HG03521 (cell line): ENCODE results near the gene TAGAP.

Experiments used
- ATAC-seq: cut with Tn5 transposase; IDR thresholded peaks from one replicate; pipeline ENCODE4 v1.9.1; 2021; ENCODE audit warnings: mild to moderate bottlenecking, moderate library complexity; ENCODE audit not compliant: unreplicated experiment

The TAGAP gene, protein sequence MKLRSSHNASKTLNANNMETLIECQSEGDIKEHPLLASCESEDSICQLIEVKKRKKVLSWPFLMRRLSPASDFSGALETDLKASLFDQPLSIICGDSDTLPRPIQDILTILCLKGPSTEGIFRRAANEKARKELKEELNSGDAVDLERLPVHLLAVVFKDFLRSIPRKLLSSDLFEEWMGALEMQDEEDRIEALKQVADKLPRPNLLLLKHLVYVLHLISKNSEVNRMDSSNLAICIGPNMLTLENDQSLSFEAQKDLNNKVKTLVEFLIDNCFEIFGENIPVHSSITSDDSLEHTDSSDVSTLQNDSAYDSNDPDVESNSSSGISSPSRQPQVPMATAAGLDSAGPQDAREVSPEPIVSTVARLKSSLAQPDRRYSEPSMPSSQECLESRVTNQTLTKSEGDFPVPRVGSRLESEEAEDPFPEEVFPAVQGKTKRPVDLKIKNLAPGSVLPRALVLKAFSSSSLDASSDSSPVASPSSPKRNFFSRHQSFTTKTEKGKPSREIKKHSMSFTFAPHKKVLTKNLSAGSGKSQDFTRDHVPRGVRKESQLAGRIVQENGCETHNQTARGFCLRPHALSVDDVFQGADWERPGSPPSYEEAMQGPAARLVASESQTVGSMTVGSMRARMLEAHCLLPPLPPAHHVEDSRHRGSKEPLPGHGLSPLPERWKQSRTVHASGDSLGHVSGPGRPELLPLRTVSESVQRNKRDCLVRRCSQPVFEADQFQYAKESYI

DNA sequence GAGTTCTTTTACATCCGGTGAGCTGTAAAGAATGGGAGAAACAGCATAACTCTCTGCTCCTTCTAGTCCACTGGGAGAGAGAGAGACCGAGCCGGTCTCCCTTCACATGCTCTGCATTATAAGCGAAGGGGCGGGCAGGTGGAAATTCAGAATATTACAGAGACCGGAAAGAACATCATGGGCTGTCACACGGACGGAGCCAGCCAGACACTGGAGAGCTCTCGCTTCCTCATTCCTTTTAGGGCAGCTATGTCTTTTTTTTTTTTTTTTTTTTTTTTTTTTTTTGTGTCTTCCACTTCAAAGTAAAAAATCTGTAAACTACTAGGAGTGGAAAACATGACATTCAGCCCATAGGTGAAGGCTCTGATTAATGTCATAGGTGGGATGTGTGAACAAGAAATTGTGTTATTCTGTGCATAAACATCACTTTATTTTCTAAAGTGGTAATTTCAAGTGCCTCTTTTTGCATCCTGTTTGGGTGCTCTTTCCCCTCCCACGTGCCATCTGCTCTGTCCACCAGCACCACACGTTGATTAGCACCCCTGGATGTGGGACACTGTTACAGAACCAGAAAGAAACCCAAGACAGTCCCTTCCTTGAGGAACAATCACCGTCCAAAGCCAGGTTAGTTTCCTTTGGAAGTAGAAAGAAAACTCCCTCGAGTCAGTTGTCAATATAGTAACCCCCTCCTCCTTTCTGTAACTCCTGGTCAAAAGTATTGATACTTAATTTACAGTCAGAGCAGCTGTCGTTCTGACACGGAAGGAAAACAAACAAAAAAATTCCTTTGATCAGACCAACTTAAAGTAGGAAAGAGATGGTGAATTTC lies at the start of gene TAGAP:
Gene TAGAP (minus strand): TSS at position 93 of the 829 bp plus-strand sequence. CDS start 845 bp downstream, outside the sequence.
- peak; percentile 64 for ATAC-seq

- no peak for ATAC-seq
Observed at GRCh38 chr6:159093609-159094443, 49.0 kb upstream of the TAGAP start.

DNA sequence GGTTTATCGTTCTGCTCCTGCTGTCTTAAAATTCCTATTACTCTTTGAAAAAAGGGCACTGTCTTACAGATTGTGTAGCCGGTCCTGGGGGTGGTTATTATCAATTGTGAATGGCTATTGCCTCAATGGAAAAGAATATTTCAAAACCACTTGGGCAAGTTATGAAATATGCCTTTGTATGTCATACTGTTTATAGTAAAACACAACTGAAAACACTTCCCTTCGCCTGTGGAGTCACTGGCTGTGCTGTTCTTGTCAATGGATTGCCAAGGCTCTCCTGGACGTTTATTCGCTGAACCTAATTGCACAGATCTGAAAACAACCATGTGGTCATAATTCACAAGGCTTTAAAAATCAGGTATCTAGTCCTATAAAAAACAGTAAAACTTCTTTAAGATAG lies 47.8 kb upstream of the TAGAP start:
- ATAC-seq, result no peak

GRCh38 chr6:159090530-159091480 lies 46.0 kb upstream of the TAGAP start:
- ATAC-seq, result no peak

DNA sequence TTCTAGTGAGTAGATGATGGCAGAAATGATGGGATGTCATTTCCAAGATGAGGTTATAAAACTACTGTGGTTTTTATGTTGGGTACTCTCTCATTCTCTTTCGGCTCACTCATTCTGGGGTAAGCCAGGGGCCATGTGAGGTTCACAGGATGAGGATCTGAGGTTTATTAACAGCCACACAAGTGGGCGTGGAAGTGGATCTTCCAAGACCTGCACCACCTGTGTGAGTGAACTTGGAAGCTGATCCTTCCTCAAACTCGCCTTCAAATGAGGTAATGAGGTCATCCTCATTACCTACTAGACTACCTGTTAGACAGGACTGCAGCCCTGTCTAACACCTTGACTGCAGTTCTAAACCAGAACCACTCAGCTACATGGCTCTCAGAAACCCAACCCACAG lies 45.1 kb upstream of the TAGAP start:
- no peak for ATAC-seq

DNA sequence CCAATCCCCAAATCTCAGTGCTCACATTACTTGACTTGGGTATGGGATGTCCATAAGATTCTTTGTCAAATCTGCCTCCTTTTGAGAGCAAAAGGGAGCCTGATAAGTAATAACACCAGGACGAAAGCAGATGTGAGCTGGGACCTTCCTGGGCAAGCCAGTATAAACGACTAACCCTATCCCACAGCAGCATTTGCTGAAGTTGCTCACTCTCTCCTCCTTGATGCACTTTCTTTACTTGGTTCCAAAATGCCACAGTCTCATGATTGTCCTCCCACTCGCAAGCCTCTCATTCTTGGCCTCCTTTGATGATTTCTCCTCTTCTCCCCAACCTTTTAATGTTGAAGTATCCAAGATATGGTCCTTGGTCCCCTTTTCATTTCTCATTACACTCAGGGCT lies 44.7 kb upstream of the TAGAP start:
- ATAC-seq, result no peak

DNA sequence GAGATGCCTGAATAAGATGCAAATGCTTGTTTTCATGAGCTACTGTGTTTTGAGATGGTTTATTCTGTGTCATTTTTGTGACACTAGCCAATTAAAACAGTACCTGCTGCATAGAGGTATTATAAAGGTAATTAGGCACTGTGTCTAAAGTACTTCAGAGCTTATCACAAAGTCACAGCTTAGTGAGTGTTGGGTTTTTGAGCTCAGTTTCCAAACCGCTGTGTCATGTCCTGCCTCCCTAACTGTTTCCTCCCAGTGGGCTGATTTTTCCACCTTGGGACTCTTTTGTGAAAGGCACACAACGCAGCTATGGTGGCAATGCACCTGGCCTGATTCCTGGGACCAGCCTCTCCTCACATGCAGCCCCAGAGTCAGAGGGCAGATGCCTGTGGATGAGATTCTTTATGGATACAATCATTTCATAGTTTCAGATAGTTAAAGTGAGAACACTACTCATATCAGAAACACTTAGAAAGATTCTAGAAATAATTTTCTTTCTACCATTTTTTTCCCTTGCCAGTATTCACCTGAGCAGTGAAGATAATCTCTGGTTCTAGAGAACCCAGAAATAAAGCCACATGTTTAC lies 41.3 kb upstream of the TAGAP start:
- ATAC-seq, result no peak

DNA sequence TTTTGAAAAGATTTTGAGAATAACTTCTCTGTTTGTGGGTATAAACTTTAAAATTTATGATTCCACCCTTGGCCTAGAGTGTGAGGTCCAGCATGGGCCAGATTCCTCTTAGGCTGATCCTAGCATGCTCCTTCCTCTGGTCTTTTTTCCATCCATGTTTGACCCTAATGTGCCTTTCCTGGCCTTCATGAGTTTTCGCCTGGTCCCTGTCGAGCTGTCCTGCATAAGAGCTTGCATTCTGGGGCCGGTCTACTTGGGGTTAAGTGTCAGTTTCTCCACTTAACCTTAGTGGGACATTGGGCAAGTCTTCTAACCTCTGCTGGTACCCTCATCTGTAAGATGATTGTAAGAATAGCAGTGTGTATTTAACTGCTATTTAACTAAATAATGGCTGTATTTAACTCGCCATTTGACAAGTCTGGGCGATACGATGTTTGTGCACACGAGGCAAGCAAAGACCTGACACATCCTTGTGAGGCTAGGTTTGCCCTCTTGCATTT lies 40.7 kb upstream of the TAGAP start:
- ATAC-seq, result no peak

DNA sequence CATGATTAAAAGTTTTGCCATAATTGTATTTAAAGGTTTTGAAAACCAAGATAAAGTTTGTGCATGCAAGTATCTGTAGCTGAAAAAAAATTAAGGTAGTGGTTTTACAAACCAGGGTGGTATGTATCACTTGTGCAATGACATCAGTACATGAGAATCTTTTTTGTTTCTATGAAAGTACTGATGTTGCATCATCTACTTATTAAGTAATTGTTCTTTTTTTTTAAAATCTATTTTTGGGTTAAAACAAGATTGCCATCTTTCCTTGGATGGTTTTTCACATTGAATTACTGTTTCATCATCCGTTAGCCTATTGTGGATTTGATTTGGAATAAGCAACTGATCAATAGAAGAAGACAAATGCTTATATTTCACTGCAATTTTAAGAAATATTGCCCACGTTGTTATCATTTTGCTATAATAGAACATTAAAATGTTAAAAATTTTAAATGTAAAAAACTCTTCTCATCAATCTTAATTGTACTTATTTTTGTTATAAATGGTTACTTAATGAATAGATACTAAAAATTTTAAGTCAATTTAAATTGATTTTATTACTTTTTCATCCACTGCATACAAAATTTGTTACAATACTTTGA lies 39.8 kb upstream of the TAGAP start:
- no peak for ATAC-seq

- ATAC-seq, result no peak
Observed at GRCh38 chr6:159083146-159083545, 38.4 kb upstream of the TAGAP start.

- ATAC-seq, result no peak
Observed at GRCh38 chr6:159082039-159082815, 37.4 kb upstream of the TAGAP start.

GRCh38 chr6:159080217-159080976 lies 35.6 kb upstream of the TAGAP start:
- ATAC-seq, result no peak

DNA sequence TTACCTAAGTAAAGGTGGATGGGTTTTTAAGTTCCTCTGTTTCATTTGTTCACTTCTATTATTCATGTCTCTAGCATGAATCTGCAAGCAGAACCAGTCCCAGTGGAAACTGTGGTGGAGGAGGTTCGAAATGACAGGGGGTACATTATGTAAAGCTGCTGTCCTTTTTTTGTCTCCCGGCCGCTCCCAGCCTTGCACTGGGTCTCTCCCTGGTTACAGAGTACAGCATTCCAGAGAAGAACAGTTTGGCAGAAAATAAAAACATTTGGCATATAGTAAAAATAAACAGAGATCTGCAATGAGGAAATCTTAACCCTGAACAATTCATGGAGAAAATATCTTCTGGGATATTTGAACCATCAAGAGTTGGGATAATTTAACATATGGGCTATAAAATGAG lies 34.6 kb upstream of the TAGAP start:
- no peak for ATAC-seq

- ATAC-seq, result no peak
Observed at GRCh38 chr6:159077123-159077522, 32.3 kb upstream of the TAGAP start.

DNA sequence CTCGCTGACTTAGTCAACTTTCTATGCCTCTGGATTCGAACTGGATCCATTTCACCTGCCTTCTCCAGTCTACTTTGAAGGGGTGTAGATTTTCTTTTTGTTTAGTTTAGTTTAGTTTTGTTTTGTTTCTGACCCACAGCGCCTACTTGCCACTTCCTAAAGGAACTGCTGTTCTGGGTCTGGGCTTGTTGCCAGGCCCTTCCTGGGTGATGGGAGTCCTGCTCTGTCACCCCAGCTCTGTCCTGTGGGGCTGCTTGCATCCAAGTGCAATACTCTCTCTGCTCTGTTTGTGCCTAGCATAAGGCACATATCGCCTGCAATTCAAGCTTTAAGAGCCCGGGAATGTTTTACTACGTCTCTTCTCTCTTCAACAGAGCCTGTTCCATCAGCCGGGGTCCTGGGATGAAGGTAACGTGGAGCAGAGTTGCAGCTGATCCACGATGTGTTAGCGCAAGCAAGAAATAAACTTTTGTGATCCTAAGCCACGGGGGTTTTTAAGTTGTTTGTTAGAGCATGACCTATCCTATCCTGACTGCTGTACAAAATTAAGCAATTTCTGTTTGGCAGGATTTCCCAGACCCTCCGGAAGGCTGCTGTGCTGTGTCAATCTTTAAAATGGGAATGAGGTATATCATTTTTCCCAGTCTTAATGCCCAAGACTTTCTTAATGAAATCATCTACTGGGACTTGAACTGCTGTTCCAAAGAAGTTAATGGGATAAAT lies 30.9 kb upstream of the TAGAP start:
- no peak for ATAC-seq

- ATAC-seq, result no peak
Observed at GRCh38 chr6:159074876-159075275, 30.1 kb upstream of the TAGAP start.
